GM18502 (cell line): Measurements from ENCODE around the gene DCDC2.
"Not testable (repeated sequence)": the region's sequence is repeated elsewhere in the genome, so short reads cannot be mapped to it uniquely, and the experiment has no call there.

Source experiments
- ATAC-seq: cut with Tn5 transposase; IDR thresholded peaks from one replicate; pipeline ENCODE4 v1.9.1; 2021; ENCODE audit warnings: mild to moderate bottlenecking; ENCODE audit not compliant: unreplicated experiment, poor library complexity

The DCDC2 gene

DNA sequence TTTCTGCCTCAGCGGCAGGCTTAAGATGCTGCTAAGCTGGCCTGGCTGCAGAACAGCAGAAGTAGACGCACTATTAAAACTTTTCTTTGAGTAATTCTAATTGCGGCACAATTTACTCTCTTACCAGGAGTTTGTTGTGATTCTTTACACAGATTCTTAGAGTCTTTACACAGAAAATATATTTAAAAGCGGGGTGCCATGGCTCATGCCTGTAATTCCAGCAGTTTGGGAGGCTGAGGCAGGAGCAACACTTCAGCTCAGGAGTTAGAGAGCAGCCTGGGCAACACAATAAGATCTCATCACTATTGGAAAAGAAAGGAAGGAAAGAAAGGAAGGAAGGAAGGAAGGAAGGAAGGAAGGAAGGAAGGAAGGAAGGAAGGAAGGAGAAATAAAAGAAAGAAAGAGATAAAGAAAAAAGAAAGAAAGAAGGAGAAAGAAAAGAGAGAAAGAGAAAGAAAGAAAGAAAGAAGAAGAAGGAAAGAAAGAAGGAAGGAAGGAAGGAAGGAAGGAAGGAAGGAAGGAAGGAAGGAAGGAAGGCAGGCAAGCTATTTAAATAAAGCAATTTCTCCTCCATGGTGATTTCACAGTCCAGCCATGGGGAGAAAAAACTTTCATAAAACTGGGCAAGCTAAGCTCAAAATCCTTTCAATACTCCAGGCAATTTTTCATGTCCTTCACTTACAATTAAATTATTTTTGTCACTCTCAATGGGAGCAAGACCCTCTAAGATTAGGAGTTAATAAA, 23.8 kb upstream of the DCDC2 start:
- ATAC-seq: no peak

DNA sequence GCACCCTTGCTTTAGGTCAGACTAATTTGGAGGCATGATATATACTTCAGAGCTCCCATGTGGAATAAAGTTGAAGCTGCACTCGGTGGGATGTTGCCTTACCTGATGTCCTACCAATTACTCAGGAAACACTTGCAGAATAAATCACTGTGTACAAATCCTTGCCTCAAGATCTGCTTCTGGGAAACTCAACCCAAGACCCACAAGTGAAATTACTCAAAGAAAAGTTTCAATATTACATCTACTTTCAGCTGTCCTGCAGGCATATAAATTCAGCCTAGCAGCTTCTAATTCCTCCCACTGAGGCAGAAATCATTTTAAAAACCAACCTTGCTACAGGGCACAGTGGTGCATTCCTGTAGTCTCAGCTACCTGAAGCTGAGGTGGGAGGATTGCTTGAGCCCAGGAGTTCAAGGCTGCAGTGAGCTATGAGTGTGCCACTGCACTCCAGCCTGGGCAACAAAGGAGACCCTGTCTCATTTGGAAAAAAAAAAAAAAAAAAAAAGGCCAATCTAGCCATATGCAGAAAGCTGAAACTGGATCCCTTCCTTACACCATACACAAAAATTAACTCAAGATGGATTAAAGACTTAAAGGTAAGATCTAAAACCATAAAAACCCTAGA, 20.7 kb upstream of the DCDC2 start:
- peak; percentile 58 for ATAC-seq

DNA sequence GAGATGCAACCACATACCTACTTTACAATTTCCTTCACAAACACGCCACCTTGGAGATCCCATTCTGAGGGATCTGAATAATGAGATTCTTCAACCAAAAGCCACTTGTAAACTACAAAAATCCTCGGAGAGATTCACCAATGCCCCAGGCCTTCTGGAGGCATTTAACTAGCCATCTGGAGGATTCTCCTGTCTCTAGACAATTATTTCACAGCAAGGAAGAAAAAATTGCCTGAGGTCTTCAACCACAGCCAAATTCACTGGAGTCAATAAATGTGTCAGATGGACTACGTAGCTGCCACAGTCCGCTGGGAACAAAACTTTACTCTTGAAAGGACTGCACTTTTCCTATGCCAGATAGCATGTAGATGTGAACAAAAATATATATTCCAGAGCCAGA, 19.0 kb upstream of the DCDC2 start:
- no peak for ATAC-seq

DNA sequence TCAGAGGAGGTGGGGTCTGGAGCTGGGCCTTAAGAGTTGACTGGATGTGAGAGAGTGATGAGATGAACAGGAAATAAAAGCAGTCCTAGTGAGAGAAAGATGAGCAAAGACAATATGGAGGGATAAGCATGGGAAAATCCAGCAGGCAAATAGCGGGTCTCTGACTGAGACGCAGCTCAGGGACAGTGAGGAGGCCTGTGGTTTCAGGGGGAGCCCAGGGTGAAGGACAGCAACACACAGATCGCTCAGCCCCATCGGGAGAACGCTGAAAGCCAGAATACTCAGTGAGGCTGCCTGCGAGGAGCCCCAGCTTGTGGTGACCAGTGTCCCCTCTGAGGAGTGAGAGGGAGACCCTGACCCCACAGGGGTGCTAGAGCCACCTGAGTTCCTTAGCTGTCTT, 16.8 kb upstream of the DCDC2 start:
- ATAC-seq: no peak

DNA sequence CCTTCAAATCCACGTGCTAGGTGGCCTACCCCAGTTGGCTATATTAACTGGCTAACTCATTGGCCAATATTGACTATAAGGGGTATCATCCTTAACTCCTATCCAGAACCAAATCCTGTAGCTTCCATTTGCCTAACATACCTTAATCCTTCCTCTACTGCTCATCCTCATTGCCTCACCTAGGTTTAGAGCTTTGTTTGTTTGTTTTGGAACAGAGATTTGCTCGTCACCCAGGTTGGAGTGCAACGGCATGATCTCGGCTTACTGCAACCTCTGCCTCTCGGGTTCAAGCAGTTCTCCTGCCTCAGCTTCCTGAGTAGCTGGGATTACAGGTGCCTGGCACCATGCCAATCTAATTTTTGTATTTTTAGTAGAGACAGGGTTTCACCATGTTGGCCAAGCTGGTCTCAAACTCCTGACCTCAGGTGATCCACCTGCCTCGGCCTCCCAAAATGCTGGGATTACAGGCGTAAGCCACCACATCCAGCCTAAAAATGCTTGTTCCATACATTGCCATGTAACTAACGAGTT, 7.3 kb upstream of the DCDC2 start:
- not testable (repeated sequence) for ATAC-seq

DNA sequence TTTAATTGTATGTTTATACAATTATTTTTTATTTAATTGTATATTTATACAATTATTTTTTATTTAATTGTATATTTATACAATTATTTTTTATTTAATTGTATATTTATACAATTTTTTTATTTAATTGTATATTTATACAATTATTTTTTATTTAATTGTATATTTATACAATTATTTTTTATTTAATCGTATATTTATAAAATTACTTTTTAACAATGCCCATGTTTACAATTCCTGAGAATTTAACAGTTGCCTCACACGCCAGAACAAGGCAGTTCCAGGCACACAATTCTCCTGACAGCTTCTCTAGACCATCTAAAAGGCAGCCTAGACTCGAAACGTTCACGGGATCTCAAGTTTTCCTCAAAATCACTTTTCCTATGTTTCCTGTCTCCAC, 4.5 kb upstream of the DCDC2 start:
- not testable (repeated sequence) for ATAC-seq

DNA sequence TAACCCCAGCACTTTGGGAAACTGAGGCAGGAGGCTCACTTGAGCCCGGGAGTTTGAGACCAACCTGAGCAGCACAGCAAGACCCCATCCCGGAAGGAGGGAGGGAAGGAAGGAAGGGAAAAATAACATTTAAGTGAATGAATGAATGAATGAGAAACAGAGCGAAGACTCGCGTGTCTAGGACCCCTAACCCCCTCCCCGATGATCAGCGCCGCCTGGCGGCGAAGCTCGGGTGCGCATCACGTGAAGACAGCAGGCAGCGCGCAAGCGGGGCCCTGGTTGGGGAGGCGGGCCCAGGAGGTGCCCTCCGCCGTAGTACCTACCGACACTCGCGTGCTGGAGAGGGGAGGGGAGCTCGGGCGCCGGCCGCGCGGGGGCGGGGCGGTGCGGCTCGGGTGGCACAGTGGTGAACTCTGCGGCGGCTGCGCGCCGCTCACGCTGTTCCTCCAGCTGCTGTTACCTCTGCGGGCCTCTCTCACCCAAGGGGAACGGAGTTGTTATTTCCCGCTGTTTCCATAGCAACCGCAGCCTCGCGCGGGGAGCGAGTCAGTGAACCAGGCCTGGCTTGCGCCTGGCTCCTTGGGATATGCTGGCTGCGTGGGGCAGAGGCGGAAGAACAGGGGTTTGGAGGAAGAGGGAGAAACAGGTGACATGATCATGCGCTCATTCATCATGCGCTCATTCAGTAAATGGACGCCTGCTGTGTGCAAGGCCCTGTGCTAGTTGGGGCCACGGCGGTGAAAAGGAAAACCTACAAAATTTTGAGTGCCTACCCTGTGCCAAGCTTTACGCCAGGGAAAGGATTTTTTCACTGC, 2.0 kb upstream of the DCDC2 start:
- ATAC-seq: peak; percentile 88

DNA sequence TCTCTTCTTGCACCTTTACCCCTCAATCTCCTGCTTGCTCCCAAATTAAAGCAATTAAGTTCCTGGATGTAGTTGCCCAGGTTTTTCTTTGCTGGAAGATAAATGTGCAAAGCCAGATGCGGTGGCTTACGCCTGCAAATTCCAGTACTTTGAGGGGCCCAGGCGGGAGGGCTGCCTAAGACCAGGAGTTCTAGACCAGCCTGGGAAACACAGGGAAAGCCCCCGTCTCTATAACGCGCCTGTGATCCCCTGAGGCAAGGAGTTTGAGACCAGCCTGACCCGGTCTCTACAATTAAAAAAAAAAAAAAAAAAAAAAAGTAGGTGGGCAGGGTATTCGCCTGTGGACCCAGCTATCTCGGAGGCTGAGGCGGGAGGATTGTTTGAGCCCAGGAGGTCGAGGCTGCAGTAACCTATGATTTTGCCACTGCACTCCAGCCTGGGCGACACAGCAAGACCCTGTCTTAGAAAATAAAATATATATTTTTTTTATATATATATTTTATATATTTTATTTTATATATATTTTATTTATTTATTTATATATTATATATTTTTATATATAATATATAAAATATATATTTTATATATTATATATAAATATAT, 461 bp upstream of the DCDC2 start:
- no peak for ATAC-seq

DNA sequence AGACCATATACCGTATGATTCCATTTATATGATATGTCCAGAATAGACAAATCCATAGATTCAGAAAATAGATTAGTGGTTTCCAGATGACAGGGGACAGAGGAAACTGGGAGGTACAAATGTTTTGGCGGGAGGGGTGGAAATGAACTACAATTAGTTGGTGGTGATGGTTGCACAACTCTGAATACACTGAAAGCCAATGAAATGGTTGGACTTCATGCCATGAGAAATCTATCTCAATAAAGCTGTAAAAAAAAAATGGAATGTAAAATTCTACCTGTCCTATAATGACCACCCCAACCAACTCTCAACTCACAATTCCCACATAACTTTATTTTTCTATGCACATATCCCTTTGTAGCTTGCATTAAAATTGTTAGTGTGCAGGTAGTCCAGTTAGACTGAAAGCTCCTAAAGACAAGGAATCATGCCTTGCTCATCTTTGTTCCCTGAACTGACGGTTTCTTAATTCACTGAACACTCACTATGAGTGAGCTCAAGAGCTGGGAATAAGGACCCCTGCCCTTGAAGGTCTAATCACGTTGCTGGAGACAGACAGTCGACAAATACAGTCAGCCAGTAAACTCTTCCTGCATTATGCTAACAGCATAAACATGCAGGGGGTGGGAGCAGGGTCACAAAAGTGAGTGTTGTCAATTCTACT, 1.4 kb downstream of the DCDC2 start:
- ATAC-seq: no peak

DNA sequence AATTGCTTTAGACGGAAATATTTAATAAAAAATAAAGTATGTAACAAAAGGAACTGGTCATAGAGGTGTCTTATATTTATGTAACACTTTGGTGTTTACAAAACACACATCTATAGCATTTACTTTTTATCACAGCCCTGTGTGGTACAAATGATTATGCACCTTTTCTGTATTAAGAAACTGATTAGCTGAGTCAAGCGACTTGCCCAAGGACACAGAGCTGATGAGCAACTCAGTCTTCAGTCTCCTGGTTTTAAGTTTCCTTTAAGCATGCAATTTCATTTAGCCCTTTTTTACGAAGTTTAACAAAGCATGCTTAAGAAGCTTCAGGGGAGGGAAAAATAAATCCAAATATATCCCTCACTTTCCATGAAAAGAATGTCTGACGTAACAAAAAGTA, 2.5 kb downstream of the DCDC2 start:
- no peak for ATAC-seq

DNA sequence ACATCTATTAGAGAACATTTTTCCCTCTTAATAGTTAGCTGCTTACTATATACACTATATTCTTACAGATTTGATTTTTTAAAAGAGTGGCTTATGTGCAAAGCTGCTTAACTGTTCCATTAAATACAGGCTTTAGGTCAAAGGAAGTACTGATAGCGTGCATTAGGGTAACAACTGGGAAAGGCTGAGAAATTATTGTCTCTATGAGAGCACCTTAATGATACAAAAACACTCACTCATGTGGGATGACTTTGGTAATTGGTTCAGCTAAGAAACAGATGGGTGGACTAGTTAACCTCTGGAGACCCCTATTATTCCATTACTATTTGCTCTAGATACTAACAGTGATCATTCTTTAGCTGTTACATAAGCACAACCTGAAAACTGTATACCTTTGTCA, 4.0 kb downstream of the DCDC2 start:
- ATAC-seq: no peak

DNA sequence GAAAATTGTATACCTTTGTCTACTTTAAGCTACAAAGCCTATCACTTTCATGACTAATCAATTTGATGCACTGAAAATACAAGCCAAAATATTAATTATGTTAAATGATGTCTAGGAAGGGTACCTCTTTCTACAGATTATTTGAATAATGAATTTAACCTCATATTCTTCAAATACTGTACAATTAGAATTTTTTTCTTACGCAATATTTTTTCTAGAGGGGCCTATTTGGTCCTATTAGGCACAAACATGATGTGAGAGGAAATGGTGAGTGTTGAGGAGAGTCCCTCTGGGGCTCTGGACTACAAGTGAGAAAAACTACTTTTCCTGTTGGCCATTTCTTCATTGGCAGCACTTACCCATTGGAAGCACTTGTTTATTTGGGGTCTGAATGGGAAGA, 5.4 kb downstream of the DCDC2 start:
- ATAC-seq: no peak

DNA sequence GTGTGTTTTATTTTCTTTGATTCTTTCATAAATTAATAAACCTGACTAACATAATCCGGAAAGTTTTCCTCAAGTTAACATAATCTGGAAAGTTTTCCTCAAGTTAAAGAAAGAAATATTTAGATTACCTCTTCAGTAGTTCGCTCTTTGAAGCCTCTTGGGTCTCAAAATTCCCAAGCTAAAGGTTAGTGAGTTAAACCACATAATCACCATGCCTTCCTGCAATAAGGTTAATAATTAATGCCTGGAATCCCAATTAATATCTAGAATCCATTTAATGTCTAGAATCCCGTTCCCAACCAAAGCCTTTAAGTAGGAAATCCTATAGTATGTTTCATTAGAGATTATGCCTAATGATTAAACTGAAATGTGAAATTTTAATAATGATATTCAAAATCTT, 12.9 kb downstream of the DCDC2 start:
- no peak for ATAC-seq

DNA sequence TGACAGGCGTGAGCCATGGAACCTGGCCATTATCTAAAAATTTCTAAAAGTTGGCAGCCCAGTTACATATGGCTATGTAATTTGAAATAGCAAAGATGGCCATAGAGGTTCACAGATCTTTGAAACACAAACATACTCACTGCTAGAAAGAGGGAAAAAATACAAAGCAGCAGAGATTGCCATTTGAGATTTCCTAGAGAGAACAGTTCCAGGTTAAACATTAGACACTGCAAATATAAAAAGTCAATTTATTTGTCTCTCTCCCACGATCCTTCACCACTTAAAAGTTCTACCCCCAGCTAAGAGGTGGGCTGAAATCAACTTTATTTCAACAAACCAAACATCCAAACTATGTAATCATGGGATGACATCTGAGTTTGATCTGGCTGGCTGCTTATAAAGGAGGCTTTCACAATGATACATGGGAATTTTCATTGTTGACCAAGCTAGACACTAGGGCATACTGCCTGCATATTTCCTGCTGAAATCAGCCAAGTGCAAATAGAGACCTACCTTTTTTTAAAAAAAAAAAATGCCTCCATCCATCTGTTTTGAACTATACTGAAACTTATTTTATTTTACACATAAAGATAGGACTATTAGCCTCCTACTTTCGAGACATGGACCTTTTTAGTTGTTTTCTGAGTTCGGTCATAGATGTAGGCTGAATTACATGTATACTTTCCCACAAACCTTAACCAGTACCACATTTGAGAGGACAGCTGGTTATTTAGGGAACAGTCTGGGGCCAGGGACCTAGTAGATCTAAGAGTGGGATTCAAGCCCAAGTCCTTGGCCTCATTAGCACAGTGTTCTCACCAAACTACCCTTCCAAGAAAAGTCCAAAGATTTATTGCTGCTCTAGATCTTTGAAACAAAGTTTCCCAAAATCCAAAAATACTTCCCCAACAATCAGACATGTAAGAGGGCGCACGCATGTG, 16.6 kb downstream of the DCDC2 start:
- no peak for ATAC-seq

DNA sequence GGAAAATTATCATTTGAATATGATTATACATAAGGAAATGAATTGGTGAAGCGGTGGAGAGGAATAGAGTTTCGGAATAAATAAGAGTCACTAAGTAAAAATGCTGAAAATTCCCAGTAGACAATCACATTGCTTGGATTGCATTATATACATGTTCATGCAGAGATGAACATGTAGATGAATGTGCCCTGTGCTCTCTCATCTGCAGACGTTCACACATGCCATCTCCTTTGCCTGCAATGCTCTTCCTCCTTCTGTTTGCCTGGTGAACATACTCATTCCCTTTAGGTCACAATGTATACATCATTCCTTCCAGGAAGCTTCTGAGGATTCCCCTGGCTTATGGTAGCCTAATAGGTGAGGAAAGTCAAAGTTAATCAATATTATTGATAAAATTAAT, 17.9 kb downstream of the DCDC2 start:
- ATAC-seq: no peak

DNA sequence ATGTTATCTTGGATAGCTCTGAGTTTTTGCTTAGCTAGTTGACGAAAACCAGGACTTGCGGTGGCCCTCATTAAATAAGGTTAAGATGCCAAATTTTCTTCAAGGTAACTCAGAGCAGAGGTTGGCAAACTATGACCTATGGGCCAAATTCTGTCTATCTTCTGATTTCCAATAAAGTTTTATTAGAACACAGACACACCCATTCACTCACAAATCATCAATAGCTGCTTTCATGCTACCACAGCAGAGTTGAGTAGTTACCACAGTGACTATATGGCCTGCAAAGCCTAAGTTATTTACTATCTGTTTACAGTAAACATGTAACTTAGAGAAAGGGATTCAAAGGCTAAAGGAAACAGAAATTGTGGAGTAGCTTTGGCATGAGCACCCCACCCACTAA, 23.6 kb downstream of the DCDC2 start:
- ATAC-seq: no peak

DNA sequence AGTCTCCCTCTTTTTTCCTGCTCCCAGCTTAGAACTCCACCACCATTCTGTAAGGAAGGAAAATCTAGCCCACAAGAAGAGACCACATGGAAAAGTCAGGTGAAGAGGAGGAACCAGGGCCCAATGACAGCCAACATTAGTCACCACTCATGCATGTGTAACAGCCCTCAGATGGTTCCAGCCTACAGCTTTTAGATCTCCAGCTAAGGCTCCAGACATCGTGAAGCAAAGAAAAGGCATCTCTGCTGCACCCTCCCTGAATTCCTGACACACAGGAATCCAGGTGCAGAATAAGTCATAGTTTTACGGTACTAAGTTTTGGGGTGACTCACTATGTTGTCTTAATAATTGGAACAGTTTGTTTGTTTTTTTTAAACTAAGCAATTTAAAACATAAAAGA, 25.5 kb downstream of the DCDC2 start:
- ATAC-seq: no peak

DNA sequence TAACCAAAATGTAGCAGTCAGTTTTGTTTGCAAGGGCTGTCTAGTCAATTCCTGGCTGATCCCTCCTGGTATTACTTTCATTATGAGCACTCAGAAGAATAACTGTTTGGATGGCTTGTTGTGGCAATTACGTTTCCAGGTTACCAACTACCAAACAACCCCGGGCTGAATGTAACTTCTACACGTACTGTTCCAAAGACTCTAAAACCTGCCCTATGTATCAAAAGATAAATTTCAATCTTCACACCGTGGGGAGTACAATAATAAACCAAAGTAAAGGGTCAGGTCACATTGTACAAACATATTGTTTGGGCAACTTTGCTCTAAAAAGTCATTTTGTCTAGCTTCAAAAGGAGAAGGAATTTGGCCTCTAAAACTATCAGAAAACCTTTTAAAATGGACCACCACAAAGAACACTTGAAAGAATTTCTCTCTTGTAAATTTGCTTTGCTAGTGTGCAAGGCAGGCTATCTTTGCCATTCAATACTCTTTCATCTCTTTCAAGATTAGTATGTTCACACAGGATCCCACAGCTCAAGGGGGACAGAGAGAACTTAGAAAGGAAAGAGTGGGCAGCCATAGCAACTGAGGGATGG, 27.6 kb downstream of the DCDC2 start:
- ATAC-seq: no peak

DNA sequence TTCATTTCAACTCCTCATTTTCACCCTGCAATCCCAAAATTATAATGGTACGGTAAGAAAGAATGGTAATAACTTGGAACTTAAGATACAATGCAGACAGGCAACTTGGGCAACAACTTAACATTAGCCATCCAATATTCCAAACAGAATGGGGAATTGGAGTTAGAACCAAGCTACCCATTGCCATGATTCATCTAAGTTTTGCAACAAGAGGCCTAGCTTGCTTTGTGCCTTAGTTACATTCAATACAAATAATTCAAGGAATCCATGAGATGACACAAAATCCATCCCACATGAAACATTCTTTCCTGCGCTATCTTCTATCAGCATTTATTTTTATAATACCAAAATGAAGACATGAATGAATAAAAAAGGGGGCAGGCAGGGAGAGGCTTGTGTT, 28.4 kb downstream of the DCDC2 start:
- ATAC-seq: no peak
